GM15510 (cell line): ENCODE results near the gene PDE8B.

ENCODE experiments used
- POLR2A ChIP-seq: IDR thresholded peaks from 3 replicates; pipeline ENCODE4 v1.6.1; 2011; ENCODE audit warnings: borderline replicate concordance; ENCODE audit not compliant: insufficient read length; ENCODE audit errors: extremely low read depth

PDE8B gene

DNA sequence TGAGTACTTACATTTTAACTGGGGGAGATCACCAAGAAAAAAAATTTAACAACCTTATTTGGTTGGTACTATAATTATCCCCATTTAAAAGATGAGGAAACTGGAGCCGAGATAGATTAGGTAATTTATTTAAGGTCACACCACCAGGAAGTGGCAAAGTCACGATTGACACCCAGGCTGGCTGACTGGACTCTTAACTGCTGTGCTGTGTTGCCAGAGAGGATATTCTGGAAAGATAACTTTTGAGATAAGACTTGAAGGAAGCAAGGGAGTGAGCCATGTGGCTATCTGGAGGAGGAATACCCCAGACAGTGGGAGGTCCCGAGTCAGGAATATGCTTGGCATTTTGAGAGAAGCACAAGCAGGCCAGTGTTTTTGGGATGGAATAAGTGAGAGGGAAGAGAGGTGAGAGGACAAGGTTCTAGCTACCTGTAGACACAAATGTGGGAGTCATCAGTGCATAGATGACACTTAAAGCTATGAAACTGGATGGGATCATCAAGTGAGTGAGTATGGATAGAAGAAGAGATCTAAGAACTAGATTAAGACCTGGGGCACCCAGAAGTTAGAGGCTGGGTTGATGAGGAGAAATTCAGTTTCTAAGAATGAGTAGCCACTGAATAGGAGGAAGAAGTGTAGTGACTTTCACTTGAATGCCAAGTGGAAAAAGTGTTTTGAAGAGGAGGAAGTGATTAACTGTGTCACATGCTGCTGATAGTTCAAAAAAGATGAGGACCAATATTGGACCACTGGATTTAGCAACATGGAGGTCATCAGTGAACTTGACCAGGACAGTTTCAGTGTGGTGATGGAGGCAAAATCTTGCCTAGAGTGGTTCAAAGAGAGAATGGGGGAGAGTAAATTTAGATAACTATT is 25.6 kb downstream of the PDE8B start:
- TF ChIP-seq POLR2A, result no peak

DNA sequence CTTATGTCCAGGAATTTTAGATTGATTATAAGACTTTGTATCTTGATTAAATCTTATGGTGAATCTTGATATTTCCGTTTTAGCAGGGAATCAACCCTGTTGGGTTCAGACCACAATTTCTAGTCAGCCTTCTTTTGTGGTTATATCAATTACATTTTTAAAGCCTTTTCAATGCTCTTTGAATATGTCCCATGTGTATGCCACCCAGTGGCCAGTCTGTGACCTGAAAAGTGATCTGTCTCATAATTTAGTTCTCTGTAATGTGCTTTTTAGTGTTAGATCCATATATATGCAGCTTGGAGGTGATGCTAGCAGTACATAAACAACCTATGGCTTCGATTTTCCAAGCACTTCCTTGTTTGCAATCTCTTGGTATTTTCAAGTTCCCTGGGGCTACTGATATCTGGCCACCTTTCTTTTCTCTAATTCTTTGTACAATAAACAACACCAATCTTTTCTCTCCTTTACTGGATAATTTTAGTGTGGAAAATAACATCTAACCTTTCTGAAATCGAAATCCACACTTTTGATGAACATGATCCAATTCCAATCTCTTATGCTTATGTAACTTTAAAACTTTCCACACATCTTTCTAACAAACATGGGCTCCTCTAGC is 28.8 kb downstream of the PDE8B start:
- TF ChIP-seq POLR2A, result no peak

DNA sequence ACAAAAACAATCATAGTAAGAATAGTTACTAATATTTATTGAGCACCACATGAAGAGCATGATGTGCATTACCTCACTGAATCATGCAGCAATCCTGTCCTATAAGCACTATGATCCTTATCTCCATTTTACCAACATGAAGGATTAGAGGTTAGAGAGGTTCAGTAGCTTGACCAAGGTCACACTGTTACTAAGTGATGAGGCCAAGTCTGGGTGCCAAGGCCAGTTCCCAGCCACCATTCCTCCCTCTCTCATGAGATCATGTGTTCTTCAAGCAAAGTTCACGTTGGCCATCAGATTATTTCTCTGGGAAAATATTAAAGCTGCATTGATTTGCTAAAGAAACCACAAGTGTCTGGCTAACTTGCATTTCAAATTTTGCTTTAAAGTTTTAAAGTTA is 31.0 kb downstream of the PDE8B start:
- no peak for TF ChIP-seq POLR2A

DNA sequence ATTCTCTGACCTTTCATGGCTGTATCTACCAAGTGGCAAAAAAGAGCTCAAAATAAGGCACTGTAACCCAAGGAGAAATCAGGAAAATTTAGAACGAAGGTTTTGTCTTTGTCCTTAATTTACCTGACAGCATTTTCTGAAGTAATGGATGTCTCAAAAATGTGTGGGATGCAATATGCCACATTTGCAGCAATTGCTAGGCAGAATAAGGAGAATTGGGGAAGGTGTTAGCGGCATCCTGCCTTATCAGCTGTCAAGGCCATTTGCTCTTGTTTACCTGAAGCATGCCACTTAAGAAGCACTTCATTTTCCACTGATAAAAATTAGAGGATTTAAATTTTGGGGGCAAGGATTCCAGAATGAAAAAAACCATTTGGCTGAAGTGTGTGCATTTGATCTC is 39.0 kb downstream of the PDE8B start:
- no peak for TF ChIP-seq POLR2A

DNA sequence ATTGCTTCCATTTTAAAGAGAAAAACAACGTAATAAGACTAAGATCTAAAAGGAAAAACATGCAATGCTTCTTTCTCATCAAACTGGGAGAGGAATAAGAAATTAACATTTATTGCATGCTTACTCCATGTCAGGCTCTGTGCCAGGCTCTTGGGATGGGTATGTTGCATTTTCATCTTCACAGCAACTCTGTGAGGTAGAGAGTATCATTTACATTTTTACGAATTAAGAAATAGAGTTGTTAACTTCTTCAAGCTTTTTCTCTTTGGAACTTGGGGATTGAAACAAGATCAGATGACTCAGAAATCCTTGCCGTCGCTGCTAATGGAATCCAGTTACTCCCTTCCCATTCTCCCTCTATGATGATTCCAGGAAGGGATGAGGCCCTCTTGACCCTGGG is 39.5 kb downstream of the PDE8B start:
- TF ChIP-seq POLR2A, result no peak

DNA sequence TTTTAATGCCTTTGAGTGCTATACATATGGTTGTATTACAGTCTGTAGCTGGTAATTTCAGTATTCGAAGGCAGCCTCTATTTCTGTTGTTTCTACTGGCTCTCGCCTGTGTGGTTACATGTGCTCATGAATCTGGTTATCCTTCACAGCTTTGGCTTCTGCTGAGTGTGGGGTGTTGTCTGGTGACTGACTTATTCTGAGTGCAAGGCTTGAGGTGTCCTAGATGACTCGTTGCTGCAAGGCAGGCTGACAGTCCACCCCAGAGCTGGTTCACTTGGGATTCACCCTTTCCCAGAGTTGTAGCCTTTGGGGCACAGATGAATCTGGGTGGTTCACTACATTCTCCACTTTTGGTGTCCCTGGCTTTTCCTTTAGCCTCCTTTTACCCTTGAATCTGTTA is 41.4 kb downstream of the PDE8B start:
- TF ChIP-seq POLR2A, result no peak

DNA sequence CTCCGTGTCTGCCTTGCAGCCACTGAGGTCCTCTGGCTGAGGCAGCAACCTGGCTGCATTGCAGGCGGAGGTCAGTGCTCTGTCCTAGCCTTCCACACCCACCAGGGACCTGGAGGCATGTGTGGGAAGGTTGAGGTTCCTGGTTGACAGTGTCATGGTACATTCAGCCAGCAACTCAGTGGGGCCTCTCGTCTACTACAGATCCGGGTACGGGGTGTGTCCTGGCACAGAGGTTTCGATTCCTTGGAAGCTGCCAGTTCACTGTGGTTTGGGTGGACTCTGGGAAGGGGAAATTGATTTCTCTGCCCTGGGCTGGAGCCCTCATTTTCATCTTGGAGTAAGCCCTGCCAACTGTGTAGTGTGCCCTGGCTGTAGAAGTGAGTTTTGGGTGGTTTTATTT is 45.1 kb downstream of the PDE8B start:
- TF ChIP-seq POLR2A, result no peak

DNA sequence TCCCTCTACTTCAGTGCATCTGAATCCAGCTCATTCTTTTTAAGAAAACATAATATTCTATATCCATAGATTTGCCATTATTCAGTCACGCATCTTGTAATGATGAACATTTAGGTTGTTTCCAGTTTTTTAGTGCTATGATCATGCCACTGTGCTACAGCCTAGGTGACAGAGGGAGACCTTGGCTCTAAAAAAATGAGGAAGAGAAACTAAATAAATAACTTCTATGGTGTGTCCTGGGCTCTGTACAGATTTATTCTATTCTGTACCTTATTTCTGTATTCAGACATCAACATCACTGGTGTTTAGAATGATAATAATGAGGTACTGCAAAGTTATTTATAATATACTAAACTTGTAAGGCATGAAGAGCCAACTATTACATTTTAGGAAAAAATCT is 45.9 kb downstream of the PDE8B start:
- no peak for TF ChIP-seq POLR2A

DNA sequence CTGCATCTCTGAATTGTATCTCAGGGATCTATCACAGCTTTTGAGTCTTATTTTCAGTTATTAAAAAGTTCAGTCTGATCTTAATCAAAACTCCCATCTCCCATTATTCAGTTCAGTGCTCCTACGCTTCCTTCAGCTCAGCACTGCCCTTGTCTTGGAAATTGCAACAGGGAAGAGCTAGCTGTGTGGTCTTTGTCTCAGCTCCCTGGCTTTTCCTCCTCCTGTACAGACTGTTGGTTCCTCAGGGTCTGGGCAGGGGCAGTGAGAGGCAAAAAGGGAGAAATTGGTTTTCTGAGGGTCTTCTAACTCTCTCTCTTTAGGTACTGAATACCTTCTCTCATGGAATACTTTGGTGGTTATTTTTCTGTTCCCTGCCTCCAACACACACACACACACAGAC is 48.2 kb downstream of the PDE8B start:
- no peak for TF ChIP-seq POLR2A

DNA sequence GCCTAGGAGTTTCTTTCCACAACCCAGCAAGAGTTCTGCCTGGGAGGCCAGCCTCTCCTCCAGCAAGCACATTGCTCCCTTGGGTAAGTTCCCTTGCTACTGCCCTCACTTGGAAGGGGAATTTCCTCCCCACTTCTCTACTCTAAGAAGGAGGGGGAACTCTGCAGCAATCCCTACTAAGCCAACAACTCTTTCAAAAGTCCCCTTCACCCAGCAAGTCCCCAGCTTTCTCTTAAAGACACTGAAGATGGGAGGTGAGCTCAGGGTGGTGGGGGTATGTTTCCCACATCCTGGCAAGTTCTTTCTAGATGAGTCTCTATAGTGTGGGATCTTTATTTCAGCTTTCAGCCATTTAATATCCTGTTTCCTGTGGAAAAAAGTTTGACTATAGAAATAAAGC is 49.0 kb downstream of the PDE8B start:
- TF ChIP-seq POLR2A, result no peak

DNA sequence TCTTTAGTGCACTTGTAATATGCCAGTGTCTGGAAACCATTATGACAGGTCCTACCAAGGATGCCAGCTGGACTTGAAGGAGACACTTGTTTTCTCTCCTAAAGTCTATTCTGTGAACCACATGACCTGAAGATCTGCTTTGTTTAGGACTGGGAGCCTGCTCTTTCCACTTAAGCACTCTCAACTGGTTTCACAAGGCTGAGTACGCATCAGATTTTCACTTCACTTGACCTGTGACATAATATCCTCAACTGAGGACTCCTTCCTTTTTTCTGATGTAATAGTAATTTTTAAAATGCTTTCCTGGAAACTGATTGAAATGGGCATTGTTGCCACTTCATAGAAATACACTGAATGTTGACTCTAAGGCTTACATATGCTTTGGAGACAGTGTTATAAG is 52.2 kb downstream of the PDE8B start:
- TF ChIP-seq POLR2A, result no peak

DNA sequence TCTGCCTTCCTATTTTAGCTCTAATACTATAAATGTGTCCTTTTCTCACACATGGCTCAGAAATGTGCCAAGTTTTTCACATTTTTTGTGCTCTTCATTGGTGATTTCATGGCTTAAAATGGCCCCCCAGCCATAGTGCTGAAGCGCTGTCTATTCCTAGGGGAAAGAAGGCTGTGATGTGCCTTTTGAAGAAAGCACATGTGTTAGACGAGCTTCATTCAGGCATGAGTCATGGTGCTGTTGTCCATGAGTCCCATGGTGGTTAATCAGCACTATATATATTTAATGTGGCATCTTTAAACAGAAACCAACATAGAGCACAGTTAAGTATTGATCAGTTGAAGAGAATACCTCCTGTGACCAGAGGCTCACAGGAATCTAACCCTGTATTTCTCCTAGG is 55.8 kb downstream of the PDE8B start:
- no peak for TF ChIP-seq POLR2A

DNA sequence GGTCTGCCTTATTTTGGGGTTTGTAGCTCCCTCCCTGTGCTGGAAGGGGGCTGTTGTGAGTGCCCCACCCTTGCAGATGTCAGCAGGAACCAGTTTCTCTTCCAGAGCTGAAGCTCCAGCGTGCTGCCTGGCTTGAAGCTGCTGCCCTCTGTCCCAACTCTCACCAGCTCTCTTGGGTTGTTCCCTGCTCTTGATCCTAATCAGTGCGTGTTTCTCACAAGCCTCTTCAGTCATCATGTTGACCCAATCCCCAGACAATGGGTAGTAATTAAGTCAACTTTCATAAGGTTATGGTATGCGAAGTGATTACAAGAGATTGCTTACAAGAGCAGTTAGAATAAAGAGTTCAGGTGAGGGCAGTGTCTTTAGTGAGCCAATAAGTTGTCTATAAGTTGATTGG is 57.0 kb downstream of the PDE8B start:
- no peak for TF ChIP-seq POLR2A

DNA sequence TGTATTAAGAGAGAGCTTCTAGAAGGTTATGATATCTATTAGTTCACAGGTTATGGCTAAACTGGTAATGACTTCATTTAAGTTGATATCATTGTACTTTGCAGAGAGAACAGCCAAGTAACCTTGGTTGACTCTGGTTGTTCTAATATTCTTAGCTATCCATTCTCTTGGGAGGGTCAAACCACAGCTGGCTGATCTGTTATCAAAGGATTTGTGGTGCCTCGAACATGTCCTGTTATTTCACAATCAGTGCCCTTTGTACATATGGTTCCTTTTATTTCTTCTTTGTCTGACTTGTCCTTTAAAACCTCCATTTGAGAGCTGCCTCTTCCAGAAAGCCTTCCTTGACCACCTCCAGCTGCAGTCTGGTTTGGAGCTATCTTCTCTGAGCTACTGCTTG is 61.7 kb downstream of the PDE8B start:
- no peak for TF ChIP-seq POLR2A

DNA sequence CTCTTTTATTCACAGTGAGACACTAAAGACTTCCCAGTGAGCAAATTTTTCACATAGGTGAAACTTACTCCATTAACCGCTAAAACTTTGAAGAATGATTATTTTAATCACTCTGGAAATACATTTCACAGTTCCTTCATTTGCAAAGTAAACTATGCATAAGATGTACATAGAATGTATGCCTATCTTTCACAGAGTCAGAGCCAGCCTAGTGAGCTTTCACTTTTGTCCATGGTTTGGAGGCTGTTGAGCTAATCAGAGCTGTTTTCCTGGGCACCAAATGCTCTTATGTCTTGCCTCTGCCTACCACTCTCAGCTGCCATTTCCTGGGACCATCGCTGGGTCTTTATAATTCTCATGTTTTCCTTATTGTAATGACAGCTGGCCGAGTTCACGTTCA is 67.3 kb downstream of the PDE8B start:
- TF ChIP-seq POLR2A, result no peak

DNA sequence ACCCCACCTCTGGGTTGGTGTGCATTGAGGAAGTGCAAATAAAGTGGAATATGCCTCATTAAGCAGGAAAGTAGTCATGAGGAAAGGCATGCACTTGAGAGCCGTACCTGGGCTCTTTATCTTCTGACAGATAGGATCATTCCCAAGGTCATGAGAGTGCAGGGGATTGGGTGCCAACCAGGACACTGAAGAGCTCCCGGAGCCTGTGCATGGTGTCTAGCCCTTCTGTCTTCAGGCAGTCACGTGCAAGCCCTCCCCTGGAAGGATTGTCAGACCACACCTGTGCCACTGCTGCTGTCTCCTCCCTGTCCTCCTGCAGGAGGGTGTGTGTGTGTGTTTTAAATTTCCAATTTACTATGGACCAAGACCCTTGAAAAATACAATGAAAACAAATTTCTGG is 69.6 kb downstream of the PDE8B start:
- no peak for TF ChIP-seq POLR2A
